GM20431 (cell line): ENCODE data around the gene B3GNT3.

ENCODE experiments used
- in situ Hi-C: fragments of 300-500 bp; cut with MseI, MboI; formaldehyde crosslinking; loops from one replicate; pipeline ENCODE4 v1.15.0; 2020; ENCODE audit warnings: low sequenced_read_pairs; ENCODE audit not compliant: unreplicated experiment

B3GNT3 gene

GRCh38 chr19:17830567-17831418 is 35.9 kb downstream of the B3GNT3 start:
- in situ Hi-C loops: no loop called here

DNA sequence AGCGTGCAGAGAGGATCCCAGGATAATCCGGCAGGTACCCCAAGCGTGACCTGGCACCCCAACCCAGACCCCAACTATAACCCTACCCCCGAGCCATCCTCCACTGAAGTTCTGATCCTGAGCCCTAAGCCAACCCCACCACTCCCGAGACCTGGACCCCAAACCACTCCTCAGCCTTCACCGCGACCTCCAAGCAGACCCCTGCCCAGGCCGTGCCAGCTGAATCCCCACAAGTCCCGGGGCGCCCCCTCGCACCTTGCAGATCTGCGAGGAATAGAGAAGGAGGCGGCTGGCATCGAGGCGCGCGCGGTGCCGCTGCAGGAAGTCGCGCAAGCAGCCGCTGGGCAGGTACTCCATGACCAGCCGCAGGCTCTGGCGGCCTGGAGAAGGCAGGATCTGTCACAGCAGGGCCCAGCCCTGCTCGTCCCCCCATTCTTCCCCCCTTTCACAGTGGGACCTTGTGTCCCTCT is 36.5 kb downstream of the B3GNT3 start:
- in situ Hi-C loops: no loop called here

GRCh38 chr19:17832443-17833208 is 37.7 kb downstream of the B3GNT3 start:
- in situ Hi-C loops: no loop called here

DNA sequence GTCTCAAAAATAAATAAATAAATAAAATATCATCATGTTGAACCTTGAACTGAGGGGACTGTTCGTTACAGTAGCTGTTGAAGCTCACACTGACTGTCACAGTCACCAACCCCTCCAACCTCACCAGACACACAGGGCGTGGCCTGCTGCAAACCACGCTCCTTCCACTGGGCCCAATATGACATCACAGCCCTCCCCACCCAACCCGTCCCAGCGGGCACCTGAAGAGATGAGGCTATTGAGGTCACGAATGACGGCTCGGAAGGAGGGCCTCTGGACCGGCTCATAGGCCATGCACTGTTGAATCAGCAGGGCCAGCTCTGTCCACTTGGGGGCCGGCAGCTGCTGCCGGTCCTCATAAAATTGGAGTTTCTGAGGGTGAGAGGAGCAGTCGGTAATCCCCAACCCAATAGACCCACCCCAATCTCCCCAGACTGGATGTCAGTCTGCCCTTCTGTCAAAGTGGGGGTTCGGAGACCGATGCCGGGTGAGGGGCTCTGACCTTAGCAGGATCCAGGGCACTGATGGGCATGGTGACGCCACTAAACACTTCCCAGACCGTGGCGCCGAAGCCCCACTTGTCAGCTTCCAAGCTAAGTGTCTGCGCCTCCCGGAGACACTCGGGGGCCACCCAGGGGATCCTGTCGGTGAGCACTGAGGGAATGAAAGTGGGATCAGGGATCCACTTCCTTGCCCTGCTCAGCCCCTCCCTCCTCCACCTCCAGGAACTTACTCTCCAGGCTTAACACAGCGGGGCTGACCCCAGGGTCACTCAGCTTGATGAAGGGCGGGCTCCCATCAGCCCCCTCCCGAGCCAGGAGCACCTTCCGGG is 39.6 kb downstream of the B3GNT3 start:
- in situ Hi-C loops: no loop called here

DNA sequence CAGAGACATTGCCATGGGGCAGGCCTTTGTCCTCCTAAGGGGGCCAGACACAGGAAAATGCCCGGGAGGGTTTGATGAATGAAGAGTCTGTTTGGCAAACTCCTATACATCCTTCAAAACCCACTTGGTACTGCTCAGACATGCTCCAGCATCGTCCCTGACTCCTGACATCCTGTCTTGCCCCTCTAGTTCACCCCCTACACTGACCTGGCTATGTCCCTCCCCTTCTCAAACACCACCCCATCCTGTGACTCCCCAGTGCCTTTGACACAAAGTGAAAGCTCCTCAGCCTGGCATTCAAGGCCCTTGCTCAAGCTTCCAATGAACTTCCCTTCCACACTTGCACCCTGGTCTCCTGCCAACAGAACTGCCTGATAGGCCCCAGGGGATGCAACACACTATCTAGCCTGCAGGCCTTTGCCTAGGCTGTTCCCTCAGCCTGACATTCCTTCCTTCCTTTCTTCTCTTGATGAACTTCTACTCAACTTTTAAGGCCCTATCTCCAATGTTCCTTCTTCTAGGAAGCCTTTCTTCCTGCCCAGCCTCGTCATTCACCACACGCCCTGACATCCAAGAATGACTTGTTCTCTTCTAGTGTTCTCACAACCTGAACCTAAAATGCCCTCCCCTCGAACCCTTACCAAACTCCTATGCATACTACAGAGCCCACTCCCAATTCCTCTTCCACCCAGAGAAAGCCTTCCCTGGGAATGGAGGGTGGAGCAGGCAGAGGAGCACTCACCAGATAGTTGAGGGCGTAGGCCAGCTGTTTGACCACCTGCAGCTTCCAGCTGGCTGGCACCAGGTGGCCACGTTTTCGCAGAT is 40.5 kb downstream of the B3GNT3 start:
- in situ Hi-C loops: no loop called here

DNA sequence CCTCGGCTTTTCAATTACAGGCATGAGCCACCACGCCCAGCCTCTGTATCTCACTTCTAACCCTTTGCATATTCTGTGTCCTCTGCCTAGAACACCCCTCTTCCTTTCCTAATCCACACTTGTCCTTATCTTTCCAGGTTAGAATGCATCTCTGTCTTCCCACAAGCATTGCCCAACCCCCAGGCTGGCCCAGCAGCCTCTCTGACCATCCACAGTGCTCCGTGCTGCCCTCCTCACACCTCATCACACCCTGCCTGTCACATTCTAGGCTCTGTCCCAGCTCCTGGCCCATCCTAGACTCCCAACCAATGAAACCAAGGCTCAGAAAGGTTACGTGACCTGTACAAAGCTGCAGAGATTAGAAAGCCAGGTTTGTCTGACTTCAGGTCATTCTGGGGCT is 41.6 kb downstream of the B3GNT3 start:
- in situ Hi-C loops: no loop called here

- in situ Hi-C loops: no loop called here
These were observed 43.0 kb downstream of the B3GNT3 start for GRCh38 chr19:17837972-17838371.

- in situ Hi-C loops: no loop called here
These were observed 45.1 kb downstream of the B3GNT3 start for GRCh38 chr19:17840019-17840418.

DNA sequence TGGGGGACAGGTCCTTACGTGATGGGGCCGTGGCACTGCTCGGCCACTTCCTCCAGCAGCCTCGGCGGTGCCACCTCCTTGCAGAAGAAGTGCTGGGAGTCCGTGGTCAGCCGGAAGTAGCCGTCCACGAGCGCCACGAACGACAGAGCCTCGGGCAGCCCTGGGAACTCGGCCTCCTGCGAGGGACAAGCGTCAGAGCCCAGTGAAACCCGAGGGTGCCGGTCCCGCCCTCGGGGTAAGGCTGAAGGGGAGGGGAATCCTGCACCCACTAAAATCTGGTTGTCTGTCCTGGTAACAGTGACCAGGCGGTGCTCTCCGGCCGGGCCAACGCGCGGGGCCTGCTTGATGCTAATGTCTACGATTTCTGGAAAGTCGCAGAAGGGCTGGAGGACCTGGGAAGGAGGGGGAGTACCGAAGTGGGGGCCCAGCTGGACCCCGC is 46.5 kb downstream of the B3GNT3 start:
- in situ Hi-C loops: no loop called here

DNA sequence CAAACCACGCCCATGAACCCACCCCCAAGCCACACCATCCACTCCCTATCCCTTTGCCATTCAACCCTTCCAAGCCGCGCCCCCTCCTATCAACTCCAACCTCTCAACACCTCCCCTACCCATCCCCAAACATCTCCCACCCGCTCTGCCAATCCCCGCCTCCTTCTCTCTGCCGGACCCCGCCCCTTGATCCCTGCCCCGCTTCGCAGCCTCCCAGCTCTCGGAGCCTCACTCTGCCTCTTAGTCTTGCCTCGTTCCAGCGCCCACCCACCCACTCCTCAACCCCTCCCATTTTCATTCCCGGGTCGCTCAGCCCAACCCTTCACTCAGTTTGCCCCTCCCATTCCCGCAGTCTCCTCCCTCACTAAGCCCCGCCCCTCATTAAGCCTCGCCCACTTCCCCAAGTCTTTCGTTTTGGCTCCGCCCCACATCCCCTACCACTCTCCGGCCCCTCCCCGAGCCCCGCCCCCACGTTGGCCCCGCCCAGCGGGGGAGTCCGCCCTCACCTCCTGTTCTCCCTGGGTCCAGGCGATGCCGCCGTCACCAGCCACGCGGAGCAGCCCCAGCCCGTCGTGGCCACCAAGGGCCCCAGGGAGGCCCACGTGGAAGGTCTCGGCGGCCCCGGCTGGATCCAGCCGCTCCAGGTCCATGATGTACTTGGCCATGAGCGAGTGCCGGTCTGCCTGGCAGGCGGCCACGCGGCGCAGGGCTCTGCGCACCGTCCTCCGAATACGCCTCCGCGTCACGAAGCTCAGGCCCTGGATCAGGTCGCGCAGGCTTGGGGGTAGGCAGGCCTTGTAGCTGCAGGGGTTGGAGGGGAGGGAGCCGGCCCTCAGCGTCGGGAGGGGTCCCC is 47.1 kb downstream of the B3GNT3 start:
- in situ Hi-C loops: no loop called here

GRCh38 chr19:17842663-17843291 is 47.8 kb downstream of the B3GNT3 start:
- in situ Hi-C loops: no loop called here

DNA sequence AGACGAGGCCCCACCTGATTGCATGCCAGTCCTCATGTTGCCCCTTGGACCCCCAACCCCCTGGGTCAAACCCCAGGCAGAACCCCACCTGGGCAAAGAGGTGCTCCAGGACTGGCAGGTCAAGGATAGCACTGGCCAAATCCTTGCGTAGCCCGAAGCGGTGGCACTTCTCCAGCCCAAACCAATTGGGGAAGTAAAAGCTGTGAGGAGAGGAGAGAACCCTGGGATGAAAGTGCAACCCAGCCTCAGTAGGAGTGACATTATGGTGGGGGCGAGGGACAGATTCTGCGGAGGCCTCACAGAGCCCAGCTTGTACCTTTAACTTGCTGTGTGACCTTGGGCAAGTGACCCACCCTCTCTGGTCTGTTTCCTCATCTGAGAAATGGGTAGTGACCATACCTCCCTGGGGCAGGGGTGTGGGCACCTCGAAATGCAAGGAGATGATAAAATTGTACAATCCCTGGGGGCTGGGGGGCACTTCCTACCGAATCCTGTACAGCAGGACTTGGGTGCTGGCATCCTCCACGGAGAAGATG is 48.4 kb downstream of the B3GNT3 start:
- in situ Hi-C loops: no loop called here

GRCh38 chr19:17843908-17844490 is 49.1 kb downstream of the B3GNT3 start:
- in situ Hi-C loops: no loop called here

DNA sequence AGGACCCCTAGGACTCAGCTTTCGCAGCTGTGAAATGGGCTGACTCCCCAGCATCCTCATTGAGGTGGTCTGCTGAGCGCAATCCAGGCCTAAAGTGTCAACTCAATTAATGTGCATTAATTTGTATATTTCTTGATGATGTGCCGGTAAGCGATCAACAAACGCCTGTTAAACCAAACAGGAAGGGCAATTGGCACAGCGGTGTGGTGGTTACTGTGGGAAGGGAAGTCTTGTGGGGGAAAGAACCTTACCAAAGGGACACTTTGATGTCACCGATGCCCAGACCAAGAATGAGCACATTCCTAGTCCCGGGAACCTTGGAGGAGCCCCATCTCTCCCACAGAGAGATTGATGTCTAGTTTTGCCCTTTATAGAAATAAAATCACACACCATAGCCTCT is 51.2 kb downstream of the B3GNT3 start:
- in situ Hi-C loops: no loop called here

GRCh38 chr19:17847538-17848366 is 52.8 kb downstream of the B3GNT3 start, which contains the start of gene JAK3:
JAK3 (minus strand) TSS chr19:17847982; CDS start chr19:17844417, 3,565 bp downstream.
- in situ Hi-C loops: no loop called here

- in situ Hi-C loops: no loop called here
These were observed 53.8 kb downstream of the B3GNT3 start for GRCh38 chr19:17848595-17849292.
